Fibroblast of skin of back (primary cell): ENCODE results near the gene ALKAL2.

ENCODE experiments used
- DNase-seq: peaks from one replicate; pipeline ENCODE4 v3.0.0-alpha.2; 2013

Gene ALKAL2

GRCh38 chr2:290090-290722 is 2.3 kb upstream of the ALKAL2 start:
- DNase-seq = peak; percentile 61

- DNase-seq = no peak
Measured at GRCh38 chr2:289362-290089, 1.6 kb upstream of the ALKAL2 start.

GRCh38 chr2:288758-289361 is 969 bp upstream of the ALKAL2 start:
- no peak for DNase-seq

GRCh38 chr2:287471-287885 is 413 bp downstream of the ALKAL2 start:
- no peak for DNase-seq

GRCh38 chr2:286774-287392 is 1.0 kb downstream of the ALKAL2 start:
- DNase-seq = no peak

GRCh38 chr2:286035-286434 is 1.9 kb downstream of the ALKAL2 start:
- no peak for DNase-seq

GRCh38 chr2:285531-285930 is 2.4 kb downstream of the ALKAL2 start:
- DNase-seq = peak; percentile 67

- DNase-seq = no peak
Measured at GRCh38 chr2:284896-285492, 2.9 kb downstream of the ALKAL2 start.

- no peak for DNase-seq
Measured at GRCh38 chr2:283996-284794, 3.7 kb downstream of the ALKAL2 start.

- DNase-seq = no peak
Measured at GRCh38 chr2:282371-283263, 5.3 kb downstream of the ALKAL2 start.

GRCh38 chr2:281381-281780 is 6.5 kb downstream of the ALKAL2 start:
- no peak for DNase-seq

GRCh38 chr2:280650-281110 is 7.2 kb downstream of the ALKAL2 start:
- DNase-seq = no peak

GRCh38 chr2:279956-280649 is 7.8 kb downstream of the ALKAL2 start:
- DNase-seq = no peak

- DNase-seq = no peak
Measured at GRCh38 chr2:279366-279765, 8.5 kb downstream of the ALKAL2 start.

GRCh38 chr2:278927-279320 is 9.0 kb downstream of the ALKAL2 start:
- no peak for DNase-seq

GRCh38 chr2:278312-278926 is 9.5 kb downstream of the ALKAL2 start:
- no peak for DNase-seq

- no peak for DNase-seq
Measured at GRCh38 chr2:275466-275865, 12.4 kb downstream of the ALKAL2 start.

- DNase-seq = no peak
Measured at GRCh38 chr2:274503-274902, 13.4 kb downstream of the ALKAL2 start.

GRCh38 chr2:273333-273732 is 14.6 kb downstream of the ALKAL2 start:
- no peak for DNase-seq

- DNase-seq = no peak
Measured at GRCh38 chr2:271917-272316, 16.0 kb downstream of the ALKAL2 start.
